SU-DHL-6 (cell line): ENCODE data around the gene CLEC20A.

Source experiments
- H2AFZ ChIP-seq: fragments of 200-600 bp; sonication (generic); 2 replicates; pipeline ENCODE4 v1.6.1; 2014; ENCODE audit warnings: low read depth, mild to moderate bottlenecking, moderate library complexity, mixed read lengths, antibody characterized with exemption, low read length; ENCODE audit not compliant: severe bottlenecking
- H3F3A ChIP-seq: fragments of 200-600 bp; shearing (Covaris generic); 2 replicates; pipeline ENCODE4 v1.6.0; 2016; ENCODE audit warnings: antibody characterized with exemption, mild to moderate bottlenecking; ENCODE audit not compliant: insufficient read depth
- H3K27ac ChIP-seq: fragments of 200-600 bp; sonication (generic); 2 replicates; pipeline ENCODE4 v1.5.1; 2016; ENCODE audit warnings: low read depth, mild to moderate bottlenecking, low read length, moderate library complexity, mixed read lengths
- H3K27me3 ChIP-seq: fragments of 200-600 bp; sonication (generic), shearing (Covaris generic); 2 replicates; pipeline ENCODE4 v1.6.0; 2014; ENCODE audit warnings: mild to moderate bottlenecking, low read length
- H3K36me3 ChIP-seq: fragments of 200-600 bp; sonication (generic); 2 replicates; pipeline ENCODE4 v1.6.1; 2014; ENCODE audit warnings: mild to moderate bottlenecking, low read length, mixed read lengths
- H3K4me2 ChIP-seq: fragments of 300-600, 200-600 bp; shearing (Covaris generic), sonication (generic); 2 replicates; pipeline ENCODE4 v1.6.0; 2014; ENCODE audit warnings: low read length, low read depth, mild to moderate bottlenecking; ENCODE audit not compliant: poor library complexity, severe bottlenecking
- H3K4me3 ChIP-seq: fragments of 200-600 bp; sonication (generic); 2 replicates; pipeline ENCODE4 v1.5.1; 2014; ENCODE audit warnings: antibody characterized with exemption, low read length, mild to moderate bottlenecking, mixed read lengths; ENCODE audit not compliant: insufficient read depth, poor library complexity, severe bottlenecking
- H3K79me2 ChIP-seq: fragments of 200-600 bp; sonication (generic); 2 replicates; pipeline ENCODE4 v1.6.1; 2014; ENCODE audit warnings: mild to moderate bottlenecking, low read length, moderate library complexity; ENCODE audit not compliant: insufficient read depth
- H3K9ac ChIP-seq: fragments of 200-600 bp; sonication (generic); 2 replicates; pipeline ENCODE4 v1.7.0; 2014; ENCODE audit warnings: mild to moderate bottlenecking, low read length
- H3K9me2 ChIP-seq: fragments of 200-600 bp; sonication (generic); replicated peaks from 2 replicates; pipeline ENCODE4 v1.6.1; 2014; ENCODE audit warnings: low read length; ENCODE audit not compliant: insufficient read depth
- H3K9me3 ChIP-seq: fragments of 200-600 bp; sonication (generic); 2 replicates; pipeline ENCODE4 v1.6.1; 2014; ENCODE audit warnings: low read length, mixed read lengths; ENCODE audit not compliant: insufficient read depth
- H4K20me1 ChIP-seq: fragments of 200-600 bp; sonication (generic); 2 replicates; pipeline ENCODE4 v1.6.1; 2014; ENCODE audit warnings: low read depth, mild to moderate bottlenecking, antibody characterized with exemption, low read length, moderate library complexity, mixed read lengths
- CTCF ChIP-seq: fragments of 200-600 bp; sonication (generic); IDR thresholded peaks from one replicate; pipeline ENCODE4 v1.5.1; 2017; ENCODE audit warnings: antibody characterized with exemption, mild to moderate bottlenecking, low read length, moderate library complexity; ENCODE audit not compliant: insufficient read depth, poor library complexity, severe bottlenecking
- EZH2phosphoT487 ChIP-seq: fragments of 200-600 bp; sonication (generic), shearing (Covaris generic); conservative IDR thresholded peaks from 2 replicates; pipeline ENCODE4 v1.6.1; 2018; ENCODE audit warnings: mild to moderate bottlenecking, antibody characterized with exemption, low read length, moderate library complexity, mixed read lengths

The CLEC20A gene

DNA sequence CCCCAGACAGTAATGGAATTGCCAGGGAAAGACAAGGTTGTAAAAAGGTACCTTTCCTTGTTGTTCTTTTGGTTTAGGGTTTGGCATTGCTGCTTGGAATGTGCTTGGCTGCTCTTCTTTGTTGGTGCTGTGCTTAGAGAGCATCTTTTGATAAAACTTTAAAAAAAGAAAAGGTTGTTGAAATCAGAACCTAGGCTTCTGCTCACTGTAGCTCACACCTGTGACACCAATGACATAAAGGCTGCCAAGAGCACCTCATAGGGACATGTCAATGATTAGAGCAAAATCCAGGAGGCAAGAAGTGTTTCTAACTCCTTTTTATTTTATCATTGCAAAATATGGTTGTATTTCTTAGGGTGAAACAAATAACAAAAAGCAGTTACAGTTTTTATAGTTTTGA, 28.9 kb downstream of the CLEC20A start:
- Histone ChIP-seq H3K9me3 (no peaks in the 10 kb centered on the region), H3K27me3 (no peaks in the 10 kb centered on the region), H3K36me3 (no peaks in the 10 kb centered on the region), H3K79me2 (no peaks in the 10 kb centered on the region), H3K9me2 (no peaks in the 10 kb centered on the region), H3K9ac (no peak overlapping the region), H3K27ac (no peak overlapping the region), H3K4me2 (no peak overlapping the region), H3K4me3 (no peak overlapping the region), H3F3A (no peaks in the 10 kb centered on the region), H4K20me1 (no peaks in the 10 kb centered on the region), H2AFZ (no peak overlapping the region)
- no peak for TF ChIP-seq CTCF
- no peak for TF ChIP-seq EZH2phosphoT487

DNA sequence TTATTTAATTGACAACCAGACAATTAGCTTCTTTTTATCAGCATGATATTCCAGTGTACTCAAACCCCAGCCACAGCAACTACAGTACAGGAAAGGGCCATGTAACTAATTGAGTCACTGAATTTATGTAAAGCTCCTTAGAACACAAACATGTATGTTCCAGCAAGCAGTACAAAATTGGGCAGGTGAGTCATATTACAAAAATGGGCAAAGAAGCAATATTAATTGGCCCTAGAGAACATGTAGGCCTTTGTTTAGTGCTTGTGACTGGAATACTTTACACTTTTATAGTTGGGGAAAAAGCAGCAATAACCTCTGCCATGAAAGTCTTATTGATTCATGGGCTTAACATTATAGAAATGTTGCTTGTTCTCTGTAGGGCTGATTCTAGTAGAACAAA, 31.8 kb downstream of the CLEC20A start:
- no peaks in the 10 kb centered on the region for H3K9me3 ChIP-seq
- H2AFZ ChIP-seq = no peak overlapping the region
- H3K27ac ChIP-seq = no peak overlapping the region
- TF ChIP-seq EZH2phosphoT487 (no peak), CTCF (no peak)
- no peaks in the 10 kb centered on the region for H4K20me1 ChIP-seq
- no peaks in the 10 kb centered on the region for H3K79me2 ChIP-seq
- H3K9me2 ChIP-seq = no peaks in the 10 kb centered on the region
- no peak overlapping the region for H3K4me2 ChIP-seq
- no peaks in the 10 kb centered on the region for H3F3A ChIP-seq
- no peaks in the 10 kb centered on the region for H3K27me3 ChIP-seq
- no peaks in the 10 kb centered on the region for H3K36me3 ChIP-seq
- no peak overlapping the region for H3K4me3 ChIP-seq
- no peak overlapping the region for H3K9ac ChIP-seq

GRCh38 chr1:178464566-178464965, 32.2 kb downstream of the CLEC20A start:
- Histone ChIP-seq H3K9me3 (no peaks in the 10 kb centered on the region), H3K4me2 (no peak overlapping the region), H3K9ac (no peak overlapping the region), H4K20me1 (no peaks in the 10 kb centered on the region), H2AFZ (no peak overlapping the region), H3K79me2 (no peaks in the 10 kb centered on the region), H3K4me3 (no peak overlapping the region), H3F3A (no peaks in the 10 kb centered on the region), H3K9me2 (no peaks in the 10 kb centered on the region), H3K27ac (no peak overlapping the region), H3K27me3 (no peaks in the 10 kb centered on the region), H3K36me3 (no peaks in the 10 kb centered on the region)
- TF ChIP-seq EZH2phosphoT487 (no peak), CTCF (no peak)

DNA sequence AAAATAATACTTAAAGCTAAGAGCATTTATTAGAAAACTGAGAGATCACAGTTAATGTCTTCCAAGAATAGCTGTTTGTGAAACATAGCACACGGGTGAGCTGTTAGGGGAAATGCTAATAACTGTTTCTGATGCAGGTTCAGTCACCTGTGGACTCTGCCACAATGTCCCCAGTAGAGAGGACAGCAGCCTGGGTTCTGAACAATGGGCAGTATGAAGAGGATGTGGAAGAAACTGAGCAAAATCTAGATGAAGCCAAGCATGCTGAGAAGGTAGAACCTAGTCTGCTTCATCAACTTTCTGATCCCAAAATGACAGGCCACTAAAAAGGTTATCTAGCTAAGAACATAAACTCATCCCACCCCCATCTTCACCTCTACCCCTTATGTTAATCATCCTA, 32.6 kb downstream of the CLEC20A start:
- Histone ChIP-seq H3K9me3 (no peaks in the 10 kb centered on the region), H3F3A (no peaks in the 10 kb centered on the region), H3K9me2 (no peaks in the 10 kb centered on the region), H3K27me3 (no peaks in the 10 kb centered on the region), H3K27ac (no peak overlapping the region), H3K9ac (no peak overlapping the region), H3K4me3 (no peak overlapping the region), H2AFZ (no peak overlapping the region), H3K36me3 (no peaks in the 10 kb centered on the region), H3K4me2 (no peak overlapping the region), H3K79me2 (no peaks in the 10 kb centered on the region), H4K20me1 (no peaks in the 10 kb centered on the region)
- TF ChIP-seq EZH2phosphoT487 (no peak), CTCF (no peak)
